ENCODE data around the gene EXO5. TPM values are rescaled to one million over a fixed set of nuclear protein-coding genes. Genes with fewer than 3 reads are reported as not detected.
A peak's percentile ranks its signal among the peaks of the same experiment; 100 is the strongest.

The EXO5 gene
- total and polyA plus RNA-seq, 2 of the 13 experiments (the other 11 are each of a cell fraction or from before 2014, with no cell fraction given), result 9.9 to 20.5 TPM

DNA sequence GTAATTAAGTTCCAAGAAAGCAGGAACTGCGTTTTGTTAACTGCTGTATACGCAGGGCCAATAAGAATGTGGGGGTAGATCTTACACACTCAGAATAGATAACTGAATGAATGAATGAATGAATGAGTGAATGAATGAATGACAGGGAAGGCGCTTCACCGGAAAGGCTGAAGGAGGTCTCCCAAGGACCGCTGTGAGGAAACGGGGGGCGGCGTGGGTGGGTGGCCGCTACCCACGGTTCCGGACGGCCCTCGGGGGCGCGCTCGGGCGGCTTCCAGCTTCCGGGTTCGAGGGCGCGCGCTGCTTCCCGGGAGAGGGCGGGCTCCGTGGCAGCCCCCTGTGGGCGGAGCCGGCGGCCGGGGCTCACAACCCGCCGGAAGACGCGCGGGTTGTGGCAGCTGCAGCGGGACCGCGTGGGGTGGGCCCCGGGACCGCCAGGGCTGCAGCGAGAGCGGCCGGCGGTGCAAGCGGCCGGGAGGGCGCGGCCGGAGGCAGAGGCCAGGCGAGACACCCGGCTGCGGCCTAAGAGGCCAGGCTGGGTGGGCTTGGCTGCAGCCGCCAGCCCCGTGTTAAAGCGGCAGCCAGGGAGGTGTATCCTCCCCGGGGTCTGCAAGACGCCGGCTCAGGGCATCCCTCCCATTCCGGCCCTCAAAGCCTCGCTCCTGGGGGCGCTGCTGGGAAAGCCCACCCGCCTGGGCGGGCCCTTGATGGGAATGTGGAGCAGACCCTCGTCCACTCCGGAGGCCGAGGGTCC, 31.5 kb upstream of the EXO5 start, which contains the start of gene ZFP69 (continued):
- TF ChIP-seq ZNF225 (CRISPR knock-in tag; IDR thresholded peaks at IDR 0.05) (peak; percentile 62; the same call in 1 of the 2 replicates), STAT5B (CRISPR knock-in tag; IDR thresholded peaks at IDR 0.05) (no peak), ZNF780A (CRISPR knock-in tag; IDR thresholded peaks at IDR 0.05) (no peak), JUND (CRISPR knock-in tag; IDR thresholded peaks at IDR 0.05) (no peak), ZNF264 (CRISPR knock-in tag; IDR thresholded peaks at IDR 0.05) (no peak), ZNF572 (CRISPR knock-in tag; IDR thresholded peaks at IDR 0.05) (no peak), ADNP (CRISPR knock-in tag; IDR thresholded peaks at IDR 0.05) (no peak; the same call in 1 of the 2 replicates), PCBP2 (optimal IDR thresholded peaks at IDR 0.05; ENCODE audit: low read depth, low read length, poor library complexity, severe bottlenecking) (no peak), REXO4 (CRISPR knock-in tag; IDR thresholded peaks at IDR 0.05; ENCODE audit: borderline replicate concordance) (no peak), HCFC1 (IDR thresholded peaks at IDR 0.05; ENCODE audit: low read depth, low read length) (no peak), JUNB (CRISPR knock-in tag; IDR thresholded peaks at IDR 0.05; ENCODE audit: borderline replicate concordance) (no peak), ZNF781 (CRISPR knock-in tag; IDR thresholded peaks at IDR 0.05; ENCODE audit: borderline replicate concordance, not compliant biosample characterization) (no peak), ZNF709 (CRISPR knock-in tag; IDR thresholded peaks at IDR 0.05) (no peak), RCOR2 (CRISPR knock-in tag; IDR thresholded peaks at IDR 0.05) (peak; percentile 53; the same call in 1 of the 2 replicates), ZNF556 (CRISPR knock-in tag; IDR thresholded peaks at IDR 0.05; ENCODE audit: borderline replicate concordance) (no peak), RARA (CRISPR knock-in tag; IDR thresholded peaks at IDR 0.05) (no peak)
- TF ChIP-seq, protein P1, sequence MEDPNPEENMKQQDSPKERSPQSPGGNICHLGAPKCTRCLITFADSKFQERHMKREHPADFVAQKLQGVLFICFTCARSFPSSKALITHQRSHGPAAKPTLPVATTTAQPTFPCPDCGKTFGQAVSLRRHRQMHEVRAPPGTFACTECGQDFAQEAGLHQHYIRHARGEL (CRISPR knock-in tag; IDR thresholded peaks at IDR 0.05), result no peak
- TF ChIP-seq, protein P2, sequence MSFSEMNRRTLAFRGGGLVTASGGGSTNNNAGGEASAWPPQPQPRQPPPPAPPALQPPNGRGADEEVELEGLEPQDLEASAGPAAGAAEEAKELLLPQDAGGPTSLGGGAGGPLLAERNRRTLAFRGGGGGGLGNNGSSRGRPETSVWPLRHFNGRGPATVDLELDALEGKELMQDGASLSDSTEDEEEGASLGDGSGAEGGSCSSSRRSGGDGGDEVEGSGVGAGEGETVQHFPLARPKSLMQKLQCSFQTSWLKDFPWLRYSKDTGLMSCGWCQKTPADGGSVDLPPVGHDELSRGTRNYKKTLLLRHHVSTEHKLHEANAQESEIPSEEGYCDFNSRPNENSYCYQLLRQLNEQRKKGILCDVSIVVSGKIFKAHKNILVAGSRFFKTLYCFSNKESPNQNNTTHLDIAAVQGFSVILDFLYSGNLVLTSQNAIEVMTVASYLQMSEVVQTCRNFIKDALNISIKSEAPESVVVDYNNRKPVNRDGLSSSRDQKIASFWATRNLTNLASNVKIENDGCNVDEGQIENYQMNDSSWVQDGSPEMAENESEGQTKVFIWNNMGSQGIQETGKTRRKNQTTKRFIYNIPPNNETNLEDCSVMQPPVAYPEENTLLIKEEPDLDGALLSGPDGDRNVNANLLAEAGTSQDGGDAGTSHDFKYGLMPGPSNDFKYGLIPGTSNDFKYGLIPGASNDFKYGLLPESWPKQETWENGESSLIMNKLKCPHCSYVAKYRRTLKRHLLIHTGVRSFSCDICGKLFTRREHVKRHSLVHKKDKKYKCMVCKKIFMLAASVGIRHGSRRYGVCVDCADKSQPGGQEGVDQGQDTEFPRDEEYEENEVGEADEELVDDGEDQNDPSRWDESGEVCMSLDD (CRISPR knock-in tag; IDR thresholded peaks at IDR 0.05; ENCODE audit: borderline replicate concordance), result 0 out of 2 replicates have a peak, but pooled peaks have one; percentile 14
- TF ChIP-seq, protein P3, sequence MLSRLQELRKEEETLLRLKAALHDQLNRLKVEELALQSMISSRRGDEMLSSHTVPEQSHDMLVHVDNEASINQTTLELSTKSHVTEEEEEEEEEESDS (CRISPR knock-in tag; IDR thresholded peaks at IDR 0.05; ENCODE audit: borderline replicate concordance), result no peak
- TF ChIP-seq, protein P4, sequence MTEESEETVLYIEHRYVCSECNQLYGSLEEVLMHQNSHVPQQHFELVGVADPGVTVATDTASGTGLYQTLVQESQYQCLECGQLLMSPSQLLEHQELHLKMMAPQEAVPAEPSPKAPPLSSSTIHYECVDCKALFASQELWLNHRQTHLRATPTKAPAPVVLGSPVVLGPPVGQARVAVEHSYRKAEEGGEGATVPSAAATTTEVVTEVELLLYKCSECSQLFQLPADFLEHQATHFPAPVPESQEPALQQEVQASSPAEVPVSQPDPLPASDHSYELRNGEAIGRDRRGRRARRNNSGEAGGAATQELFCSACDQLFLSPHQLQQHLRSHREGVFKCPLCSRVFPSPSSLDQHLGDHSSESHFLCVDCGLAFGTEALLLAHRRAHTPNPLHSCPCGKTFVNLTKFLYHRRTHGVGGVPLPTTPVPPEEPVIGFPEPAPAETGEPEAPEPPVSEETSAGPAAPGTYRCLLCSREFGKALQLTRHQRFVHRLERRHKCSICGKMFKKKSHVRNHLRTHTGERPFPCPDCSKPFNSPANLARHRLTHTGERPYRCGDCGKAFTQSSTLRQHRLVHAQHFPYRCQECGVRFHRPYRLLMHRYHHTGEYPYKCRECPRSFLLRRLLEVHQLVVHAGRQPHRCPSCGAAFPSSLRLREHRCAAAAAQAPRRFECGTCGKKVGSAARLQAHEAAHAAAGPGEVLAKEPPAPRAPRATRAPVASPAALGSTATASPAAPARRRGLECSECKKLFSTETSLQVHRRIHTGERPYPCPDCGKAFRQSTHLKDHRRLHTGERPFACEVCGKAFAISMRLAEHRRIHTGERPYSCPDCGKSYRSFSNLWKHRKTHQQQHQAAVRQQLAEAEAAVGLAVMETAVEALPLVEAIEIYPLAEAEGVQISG (CRISPR knock-in tag; IDR thresholded peaks at IDR 0.05), result peak; percentile 62; the same call in 1 of the 2 replicates
- TF ChIP-seq, protein P5, sequence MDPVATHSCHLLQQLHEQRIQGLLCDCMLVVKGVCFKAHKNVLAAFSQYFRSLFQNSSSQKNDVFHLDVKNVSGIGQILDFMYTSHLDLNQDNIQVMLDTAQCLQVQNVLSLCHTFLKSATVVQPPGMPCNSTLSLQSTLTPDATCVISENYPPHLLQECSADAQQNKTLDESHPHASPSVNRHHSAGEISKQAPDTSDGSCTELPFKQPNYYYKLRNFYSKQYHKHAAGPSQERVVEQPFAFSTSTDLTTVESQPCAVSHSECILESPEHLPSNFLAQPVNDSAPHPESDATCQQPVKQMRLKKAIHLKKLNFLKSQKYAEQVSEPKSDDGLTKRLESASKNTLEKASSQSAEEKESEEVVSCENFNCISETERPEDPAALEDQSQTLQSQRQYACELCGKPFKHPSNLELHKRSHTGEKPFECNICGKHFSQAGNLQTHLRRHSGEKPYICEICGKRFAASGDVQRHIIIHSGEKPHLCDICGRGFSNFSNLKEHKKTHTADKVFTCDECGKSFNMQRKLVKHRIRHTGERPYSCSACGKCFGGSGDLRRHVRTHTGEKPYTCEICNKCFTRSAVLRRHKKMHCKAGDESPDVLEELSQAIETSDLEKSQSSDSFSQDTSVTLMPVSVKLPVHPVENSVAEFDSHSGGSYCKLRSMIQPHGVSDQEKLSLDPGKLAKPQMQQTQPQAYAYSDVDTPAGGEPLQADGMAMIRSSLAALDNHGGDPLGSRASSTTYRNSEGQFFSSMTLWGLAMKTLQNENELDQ (CRISPR knock-in tag; IDR thresholded peaks at IDR 0.05; ENCODE audit: borderline replicate concordance), result no peak
